VCaP (cell line): ENCODE measurements around the gene ARHGAP18.

Source experiments
- H3K27ac ChIP-seq: fragments of 450-650 bp; 2 replicates; pipeline ENCODE4 v1.5.1; 2017
- CTCF ChIP-seq: fragments of 450-650 bp; conservative IDR thresholded peaks from 2 replicates; pipeline ENCODE4 v1.5.1; 2017; ENCODE audit warnings: mild to moderate bottlenecking, moderate library complexity

The ARHGAP18 gene

GRCh38 chr6:129543981-129544380, 166.0 kb downstream of the ARHGAP18 start:
- no peak for TF ChIP-seq CTCF
- no peak overlapping the region for H3K27ac ChIP-seq

- no peak for TF ChIP-seq CTCF
- no peak overlapping the region for H3K27ac ChIP-seq
Observed at GRCh38 chr6:129542705-129543104, 167.3 kb downstream of the ARHGAP18 start.

GRCh38 chr6:129539032-129539431, 170.9 kb downstream of the ARHGAP18 start:
- TF ChIP-seq CTCF: no peak
- no peak overlapping the region for H3K27ac ChIP-seq

- TF ChIP-seq CTCF: no peak
- H3K27ac ChIP-seq: no peak overlapping the region
Observed at GRCh38 chr6:129536271-129536670, 173.7 kb downstream of the ARHGAP18 start.

- no peak for TF ChIP-seq CTCF
- no peak overlapping the region for H3K27ac ChIP-seq
Observed at GRCh38 chr6:129534926-129535325, 175.1 kb downstream of the ARHGAP18 start.
